ENCODE results near the gene ZSWIM3.

Gene ZSWIM3

DNA sequence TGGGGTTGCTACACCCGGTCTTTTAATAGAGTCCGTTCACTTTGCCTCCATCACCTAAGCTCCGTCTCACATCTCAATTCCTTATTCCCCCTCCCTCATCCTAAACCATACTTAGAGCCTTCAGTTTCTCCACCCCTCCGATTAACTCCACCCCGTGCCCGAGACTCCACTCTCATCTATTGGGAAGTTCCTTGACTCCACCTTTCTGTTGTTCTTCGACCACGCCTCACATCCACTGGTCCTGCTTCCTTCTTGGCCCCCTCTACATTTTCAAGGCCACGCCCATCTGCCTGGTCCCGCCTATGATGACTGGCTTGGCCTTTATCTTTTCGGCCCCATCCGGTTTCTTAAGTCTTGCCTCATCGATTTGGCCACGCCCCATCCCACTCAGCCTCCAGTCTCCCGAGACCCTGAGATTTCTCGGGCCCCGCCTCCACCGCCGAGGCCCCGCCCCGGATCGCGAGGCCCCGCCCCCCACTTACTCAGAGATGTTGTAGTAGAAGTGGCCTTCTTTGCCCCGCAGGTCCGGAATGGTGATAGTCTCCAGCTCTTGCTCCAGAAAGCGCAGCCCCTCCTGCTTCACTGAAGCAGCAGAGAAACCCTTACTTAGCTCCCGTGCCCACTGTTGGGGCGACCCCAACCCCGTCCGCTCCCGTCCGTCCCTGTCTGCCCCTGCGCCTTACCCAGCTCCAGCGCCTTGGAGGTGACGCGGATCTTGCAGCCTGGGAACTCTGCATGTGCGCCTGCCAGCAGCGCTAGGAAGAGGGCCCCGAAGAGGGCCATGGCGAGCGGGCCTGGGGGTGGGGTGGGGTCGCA lies 53.5 kb downstream of the ZSWIM3 start:
- DNase-seq, result peak; percentile 92

DNA sequence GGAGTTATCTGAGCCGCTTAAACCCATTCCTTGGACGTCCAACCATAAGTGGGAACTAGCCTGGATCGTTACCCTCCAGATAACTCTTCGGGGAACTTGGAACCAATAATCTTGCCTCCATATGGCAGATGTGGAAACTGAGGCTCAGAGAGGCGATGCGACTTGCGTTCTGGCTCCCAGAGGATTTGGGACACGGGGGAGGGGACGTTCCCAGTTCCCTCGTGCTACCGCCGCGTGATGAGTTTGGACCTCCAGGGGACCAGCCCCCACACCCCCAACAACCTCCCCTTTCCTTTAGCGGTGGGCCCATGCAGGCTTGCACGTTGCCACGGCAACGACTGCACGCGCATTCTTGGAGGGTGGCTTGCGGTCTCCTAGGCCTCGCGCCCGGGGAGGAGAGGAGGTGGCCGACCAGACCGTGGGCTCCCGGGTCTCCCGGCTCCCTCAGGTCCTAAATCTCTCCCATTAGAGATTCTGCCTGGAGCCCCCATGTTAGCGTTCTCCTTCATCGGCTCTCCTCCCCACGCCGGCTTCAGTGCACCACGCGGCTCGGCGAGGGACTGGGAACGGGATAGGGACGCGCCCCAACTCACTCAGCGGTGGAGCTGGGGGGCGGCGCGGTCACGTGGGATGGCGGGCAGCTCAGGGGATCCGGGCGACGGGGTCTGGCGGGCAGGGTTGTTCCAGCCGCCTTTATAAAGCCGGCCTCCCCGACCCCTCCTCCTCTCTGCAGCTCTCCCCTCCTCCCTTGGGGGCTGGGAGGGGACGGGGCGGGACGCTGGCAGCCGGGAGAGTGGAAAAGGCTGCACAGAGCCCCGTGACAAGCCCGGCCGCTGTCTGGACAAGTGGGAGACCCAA lies 54.3 kb downstream of the ZSWIM3 start, which contains the start of gene PLTP:
Gene PLTP, minus strand, starts transcription at position 670 of the 858 bp plus-strand sequence. CDS start 703 bp downstream, outside the sequence.
- peak; percentile 69 for DNase-seq

DNA sequence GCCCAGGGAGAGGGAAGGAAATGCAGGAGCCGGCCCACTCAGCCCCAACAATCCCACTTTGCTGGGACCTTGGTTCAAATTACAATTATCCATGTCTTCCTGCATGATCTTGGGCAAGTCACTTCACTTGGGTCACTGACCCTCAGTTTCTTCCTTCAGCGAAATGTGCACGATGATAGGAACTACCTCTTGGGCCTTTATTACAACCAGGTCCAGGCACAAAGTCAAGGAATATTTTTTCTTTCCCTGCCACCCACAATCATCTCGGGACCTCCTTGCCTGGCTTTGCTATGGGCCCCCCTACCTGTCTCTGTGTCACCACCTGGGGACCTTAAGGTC lies 54.9 kb downstream of the ZSWIM3 start:
- DNase-seq, result no peak

DNA sequence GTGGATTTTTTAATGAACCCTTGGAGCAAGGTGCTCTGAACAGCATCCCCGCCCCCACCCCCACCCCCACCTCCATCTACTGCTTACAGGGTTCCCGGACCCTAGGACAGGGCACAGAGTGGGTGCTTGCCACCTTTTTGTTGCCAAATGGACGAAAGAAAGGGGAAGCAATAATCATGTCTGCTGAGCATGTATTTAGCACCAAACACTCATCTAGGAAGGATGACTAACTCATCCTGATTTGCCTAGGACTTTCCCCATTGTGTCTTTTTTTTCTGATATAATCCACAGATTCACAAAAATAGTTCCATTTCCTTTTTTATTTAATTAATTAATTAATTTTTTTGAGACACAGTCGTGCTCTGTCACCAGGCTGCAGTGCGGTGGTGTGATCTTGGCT lies 55.7 kb downstream of the ZSWIM3 start:
- DNase-seq, result peak; percentile 23

DNA sequence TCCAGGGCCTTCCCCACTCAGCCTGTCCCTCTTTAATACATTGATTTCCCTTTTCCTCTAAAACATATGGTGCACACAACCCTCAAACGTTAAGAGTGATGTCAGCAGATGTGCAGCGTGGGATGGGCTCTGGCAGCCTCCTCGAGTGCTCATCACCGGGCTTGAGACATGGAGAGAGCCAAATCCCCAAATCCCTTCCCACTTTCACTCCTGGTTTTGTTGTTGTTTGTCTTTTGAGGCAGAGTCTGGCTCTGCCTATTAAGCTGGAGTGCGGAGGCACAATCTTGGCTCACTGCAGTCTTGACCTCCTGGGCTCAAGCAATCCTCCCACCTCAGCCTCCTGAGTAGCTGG lies 60.4 kb downstream of the ZSWIM3 start:
- no peak for DNase-seq

DNA sequence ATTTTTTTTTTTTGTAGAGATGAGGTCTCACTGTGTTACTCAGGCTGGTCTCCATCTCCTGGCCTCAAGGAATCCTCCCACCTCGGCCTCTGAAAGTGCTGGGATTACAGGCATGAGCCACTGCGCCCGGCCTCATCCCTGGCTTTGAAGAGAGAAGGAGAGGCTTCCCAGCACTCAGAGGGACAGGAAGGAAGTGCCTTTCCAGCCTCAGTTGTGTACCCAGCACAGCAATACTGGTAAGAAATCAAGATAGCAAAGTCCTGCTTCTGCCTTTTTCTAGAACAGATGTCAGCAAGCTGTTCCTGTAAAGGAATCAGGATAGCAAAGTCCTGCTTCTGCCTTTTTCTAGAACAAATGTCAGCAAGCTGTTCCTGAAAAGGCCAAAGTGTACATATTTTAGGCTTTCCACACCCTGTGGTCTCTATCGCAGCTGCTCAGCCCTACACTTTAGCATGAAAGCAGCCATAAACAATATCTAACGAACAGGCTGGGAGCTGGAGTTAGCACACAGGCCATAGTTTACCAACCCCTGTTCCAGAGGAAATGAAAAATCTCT lies 60.8 kb downstream of the ZSWIM3 start:
- no peak for DNase-seq

DNA sequence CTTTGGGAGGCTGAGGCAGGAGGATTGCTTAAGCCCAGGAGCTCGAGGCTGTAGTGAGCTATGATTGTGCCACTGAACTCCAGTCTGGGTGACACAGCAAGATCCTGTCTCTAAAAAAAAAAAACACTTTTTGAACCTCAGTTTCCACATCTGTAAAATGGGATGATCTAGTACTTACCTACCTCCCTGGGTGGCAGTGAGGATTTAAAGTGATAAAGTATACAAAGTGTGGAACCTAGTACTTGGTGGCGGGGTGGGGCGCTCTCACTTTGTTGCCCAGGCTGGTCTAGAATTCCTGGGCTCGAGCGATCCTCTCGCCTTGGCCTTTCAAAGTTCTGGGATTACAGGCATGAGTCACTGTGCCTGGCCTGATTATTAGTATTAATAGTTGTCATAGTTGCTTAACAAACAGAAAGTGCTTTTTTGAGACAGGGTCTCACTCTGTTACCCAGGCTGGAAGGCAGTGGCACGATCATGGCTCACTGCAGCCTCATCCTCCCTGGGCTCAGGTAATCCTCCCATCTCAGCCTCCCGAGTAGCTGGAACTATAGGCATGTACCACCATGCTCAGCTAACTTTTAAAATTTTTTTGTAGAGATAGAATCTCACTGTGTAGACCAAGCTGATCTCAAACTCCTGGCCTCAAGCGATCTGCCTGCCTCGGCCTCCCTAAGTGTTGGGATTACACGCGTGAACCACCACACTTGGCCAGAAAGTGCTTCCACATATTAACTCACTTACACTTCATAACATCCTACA lies 61.5 kb downstream of the ZSWIM3 start:
- DNase-seq, result no peak

DNA sequence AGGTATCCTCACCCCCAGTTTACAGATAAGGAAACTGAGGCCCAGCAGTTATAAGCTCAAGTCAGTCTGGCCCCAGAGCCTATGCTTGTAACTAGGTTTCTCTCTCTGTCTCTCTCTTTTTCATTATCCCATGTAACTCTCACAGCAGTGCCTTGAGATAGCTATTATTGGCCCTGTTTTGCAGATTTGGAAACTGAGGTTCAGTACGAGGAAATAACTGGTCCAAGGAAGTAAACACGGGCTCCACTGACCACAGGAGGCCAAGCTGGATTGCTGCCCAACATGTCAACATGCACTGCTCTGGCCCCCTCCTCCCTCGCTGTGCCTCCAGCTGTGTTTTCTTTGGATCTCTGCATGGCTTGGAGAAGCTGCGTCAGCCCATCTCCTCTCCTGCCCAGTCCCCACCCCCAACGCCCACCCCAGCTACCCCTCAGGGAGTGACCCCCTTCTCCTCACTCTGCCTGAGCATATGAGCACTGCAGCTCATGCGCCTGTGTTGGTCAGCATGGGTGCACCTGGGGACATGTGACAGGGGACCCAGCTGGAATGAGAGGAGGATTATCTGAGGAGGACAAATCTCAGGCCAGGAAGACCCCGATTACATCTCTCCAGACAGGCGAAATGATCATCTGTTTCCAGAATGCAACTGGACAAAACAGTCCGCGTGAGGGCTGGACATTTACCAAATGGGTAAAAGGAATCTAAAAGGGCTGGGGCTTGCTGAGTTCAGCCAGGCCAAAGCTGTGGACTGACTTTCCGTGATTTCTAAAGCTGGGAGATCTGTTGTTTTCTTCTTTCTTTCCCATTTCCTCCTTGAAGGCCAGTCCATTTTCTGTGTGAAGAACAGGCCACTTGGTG lies 62.4 kb downstream of the ZSWIM3 start:
- DNase-seq, result no peak

DNA sequence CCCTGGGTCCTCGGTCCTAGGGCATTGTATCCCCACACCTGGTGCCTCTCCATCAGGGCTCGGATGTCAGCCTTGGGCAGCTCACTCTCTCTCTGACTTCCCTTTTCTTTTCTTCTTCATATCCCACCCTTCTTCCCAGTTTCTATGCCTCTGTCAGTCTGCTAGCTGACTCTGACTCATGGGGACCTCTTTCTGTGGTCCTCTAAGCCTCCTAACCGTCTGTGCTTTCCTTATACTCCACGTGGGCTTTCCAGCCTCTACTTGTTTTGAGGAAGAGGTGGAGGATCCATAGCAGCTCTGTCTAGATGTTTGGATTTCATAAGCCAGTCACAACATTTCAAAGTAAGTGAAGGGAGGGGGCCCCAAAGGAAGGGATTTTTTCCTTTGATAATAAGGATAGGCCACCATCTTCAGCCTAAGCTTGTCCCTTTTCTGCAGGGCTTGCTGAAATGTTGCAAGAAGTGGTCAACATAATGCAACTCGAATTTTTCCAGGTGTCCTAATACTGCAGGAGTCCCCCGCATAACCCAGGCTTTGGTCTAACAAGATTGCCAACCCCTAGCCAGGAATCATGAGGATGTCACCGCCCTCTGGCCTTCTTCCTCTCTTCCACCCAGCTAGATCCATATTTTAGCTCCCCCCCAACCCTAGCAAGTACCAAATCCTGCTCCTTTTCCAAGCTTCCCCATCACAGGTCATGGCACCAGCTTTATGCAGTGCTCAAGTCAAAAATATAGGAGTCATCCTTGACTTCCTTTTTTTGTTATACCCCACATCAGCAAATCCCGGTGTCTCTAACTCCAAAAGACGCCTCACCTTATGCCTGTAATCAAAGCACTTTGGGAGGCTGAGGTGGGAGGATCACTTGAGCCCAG lies 63.3 kb downstream of the ZSWIM3 start:
- no peak for DNase-seq

DNA sequence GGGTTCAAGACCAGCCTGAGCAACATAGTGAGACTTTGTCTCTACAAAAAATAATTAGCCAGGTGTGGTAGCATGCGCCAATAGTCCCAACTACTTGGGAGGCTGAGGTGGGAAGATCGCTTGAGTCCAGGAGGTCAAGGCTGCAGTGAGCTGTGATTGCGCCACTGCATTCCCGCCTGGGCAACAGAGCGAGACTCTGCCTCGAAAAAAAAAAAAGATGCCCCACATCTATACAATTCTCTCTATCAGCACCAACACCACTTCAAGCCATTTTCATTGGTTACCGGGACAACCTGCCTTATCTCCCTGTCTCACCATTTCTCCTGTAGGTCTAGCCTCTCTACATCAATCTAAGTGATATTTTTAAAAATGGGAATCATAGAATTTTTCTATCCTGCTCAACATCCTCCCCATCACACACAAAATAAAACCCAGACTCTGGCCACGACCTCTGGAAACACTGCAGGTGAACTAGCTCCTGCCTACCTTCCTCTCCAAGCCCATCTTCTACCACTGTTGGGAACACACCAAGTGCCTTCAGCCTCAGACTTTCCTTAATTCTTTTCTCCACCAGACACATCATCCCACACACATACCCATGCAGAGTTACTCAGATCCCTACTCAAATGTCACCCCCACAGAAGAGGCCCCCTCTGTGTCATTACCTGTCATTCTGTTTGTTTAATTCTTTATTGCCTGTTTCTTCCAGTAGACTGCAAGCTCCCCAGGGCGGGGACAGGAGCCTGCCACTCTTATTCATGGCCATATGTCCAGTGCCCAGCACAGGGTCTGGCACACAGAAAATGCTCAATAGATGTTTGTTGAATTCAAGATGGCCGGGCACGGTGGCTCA lies 64.1 kb downstream of the ZSWIM3 start:
- no peak for DNase-seq

DNA sequence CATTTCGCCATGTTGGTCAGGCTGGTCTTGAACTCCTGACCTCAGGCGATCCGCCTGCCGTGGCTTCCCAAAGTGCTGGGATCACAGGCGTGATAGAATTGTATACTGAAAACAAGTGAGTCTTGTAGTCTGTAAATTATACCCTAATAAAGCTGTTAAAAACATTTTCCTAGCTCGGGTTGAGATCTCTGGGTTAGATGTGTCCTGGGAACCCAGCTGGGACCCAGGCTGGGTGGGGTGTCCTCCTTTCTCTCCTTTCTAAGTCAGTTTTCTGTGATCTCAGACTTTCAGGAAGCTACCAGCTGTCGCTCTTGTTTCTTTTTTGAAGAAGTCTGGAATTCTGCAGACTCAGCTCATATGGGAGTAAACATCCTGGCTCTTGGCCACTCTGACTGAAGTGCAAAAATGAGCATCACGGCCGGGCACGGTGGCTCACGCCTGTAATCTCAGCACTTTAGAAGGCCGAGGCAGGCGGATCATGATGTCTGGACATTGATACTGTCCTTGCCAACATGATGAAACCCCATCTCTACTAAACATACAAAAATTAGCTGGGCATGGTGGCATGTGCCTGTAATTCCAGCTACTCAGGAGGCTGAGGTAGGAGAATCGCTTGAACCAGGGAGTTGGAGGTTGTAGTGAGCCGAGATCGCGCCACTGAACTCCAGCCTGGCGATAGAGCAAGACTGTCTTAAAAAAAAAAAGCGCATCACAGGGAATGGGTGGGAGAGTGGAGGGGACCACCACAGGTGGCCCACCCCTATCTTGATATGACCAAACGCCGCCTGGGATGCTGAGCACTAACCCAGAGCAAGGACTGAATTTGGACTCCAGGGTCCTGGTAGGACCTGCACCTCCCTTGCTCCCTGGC lies 67.2 kb downstream of the ZSWIM3 start:
- peak; percentile 68 for DNase-seq

DNA sequence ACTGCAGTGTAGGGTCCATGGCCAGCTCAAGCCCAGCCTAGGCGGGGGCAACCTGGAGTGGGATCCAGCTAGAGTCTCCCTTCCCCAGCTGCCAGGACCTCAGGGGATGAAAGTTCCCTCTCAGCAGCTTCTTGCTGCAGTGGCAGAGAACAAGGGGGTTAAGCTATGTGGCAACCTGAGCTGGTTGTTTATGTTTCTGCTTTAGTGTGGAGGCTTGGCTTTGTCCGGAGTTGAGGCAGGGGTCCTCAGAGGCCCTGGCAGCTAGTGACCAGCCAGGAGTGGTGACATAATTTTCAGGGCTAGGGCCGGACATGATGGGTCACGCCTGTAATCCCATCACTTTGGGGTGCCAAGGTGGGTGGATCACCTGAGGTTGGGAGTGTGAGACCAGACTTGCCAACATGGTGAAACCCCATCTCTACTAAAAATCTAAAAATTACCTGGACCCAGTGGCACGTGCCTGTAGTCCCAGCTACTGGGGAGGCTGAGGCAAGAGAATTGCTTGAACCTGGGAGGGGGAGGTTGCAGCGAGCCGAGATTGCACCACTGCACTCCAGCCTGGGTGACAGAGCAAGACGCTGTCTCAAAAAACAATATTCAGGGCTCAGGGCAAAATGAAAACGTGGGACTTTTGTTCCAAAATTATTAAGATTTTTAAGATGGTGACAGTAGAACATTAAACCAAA lies 68.5 kb downstream of the ZSWIM3 start:
- DNase-seq, result no peak

DNA sequence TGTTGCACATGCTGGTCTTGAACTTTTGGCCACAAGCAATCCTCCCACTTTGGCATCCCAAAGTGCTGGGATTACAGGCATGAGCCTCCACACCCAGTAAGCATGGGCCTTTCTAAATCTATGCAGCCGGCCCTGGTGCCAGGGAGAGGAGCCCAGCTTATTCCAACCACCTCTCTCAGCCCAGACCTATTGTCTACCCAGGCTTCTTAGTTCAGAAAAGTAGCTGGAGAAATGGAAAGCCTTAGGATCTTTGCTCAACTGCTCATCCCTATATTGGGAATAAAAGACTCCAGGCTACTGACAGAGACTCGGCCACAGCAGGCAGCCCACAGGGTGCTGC lies 69.3 kb downstream of the ZSWIM3 start:
- no peak for DNase-seq

DNA sequence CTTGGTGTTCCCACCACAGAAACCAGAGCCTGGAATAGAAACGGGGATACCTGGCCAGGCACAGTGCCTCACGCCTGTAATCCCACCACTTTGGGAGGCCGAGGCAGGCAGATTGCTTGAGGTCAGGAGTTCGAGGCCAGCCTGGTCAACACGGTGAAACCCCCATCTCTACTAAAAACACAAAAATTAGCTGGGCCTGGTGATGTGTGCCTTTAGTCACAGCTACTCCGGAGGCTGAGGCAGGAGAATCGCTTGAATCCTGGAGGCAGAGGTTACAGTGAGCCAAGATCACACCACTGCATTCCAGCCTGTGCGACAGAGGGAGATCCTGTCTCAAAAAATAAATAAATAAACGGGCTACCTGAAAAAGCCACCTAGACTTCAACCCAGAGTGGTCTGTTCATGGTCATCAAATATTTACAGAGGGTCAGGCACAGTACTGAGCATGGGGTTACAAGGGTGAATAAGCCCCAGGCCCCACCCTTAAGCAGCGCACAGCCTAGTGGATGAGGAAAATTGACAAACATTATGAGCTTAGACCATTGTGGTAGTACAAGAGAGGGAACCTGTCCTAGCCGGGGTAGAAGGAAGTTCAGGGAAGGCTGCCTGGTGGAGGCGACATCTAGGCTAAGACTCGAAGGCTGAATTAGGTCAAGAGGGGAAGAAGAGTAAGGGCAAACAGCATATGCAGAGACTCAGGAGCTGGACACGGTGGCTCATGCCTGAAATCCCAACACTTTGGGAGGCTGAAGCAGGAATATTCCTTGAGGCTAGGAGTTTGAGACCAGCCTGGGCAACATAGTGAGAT lies 69.9 kb downstream of the ZSWIM3 start:
- peak; percentile 42 for DNase-seq
